Purkinje cell (primary cell): ENCODE measurements around the gene MAGEA3. TPM values are rescaled to one million over a fixed set of nuclear protein-coding genes. Genes with fewer than 3 reads are reported as not detected.

Experiments
- polyA plus RNA-seq: library from polyadenylated mRNA; unstranded; fragments of >200 nt; fragmentation: Nextera tagmentation; gene quantifications from 2 replicates; pipeline ENCODE4 v1.2.1, GENCODE V29; 2014

The MAGEA3 gene
- polyA plus RNA-seq: not detected in 2 replicates

GRCh38 chrX:152697952-152698931 is at the start of gene MAGEA3:
MAGEA3 (plus strand) TSS chrX:152698794; CDS start chrX:152700833, 2,039 bp downstream.

DNA sequence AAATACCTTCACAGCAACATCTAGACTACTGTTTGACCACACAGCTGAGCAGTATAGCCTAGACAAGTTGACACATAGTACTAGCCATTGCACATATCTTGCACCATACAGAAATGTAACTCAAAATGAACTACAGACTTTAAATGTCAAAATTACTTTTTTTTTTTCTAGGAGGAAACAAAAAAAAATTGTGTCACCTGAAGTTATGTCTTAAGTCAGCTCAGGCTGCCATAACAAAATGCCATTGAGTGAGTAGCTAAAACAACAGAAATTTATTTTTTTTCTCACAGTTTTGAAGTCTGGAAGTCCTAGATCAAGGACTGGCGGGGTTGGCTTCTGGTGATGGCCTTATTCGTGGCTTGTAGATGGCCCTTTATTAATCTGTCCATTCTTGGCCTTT is 10.6 kb downstream of the MAGEA3 start, which contains the start of gene CSAG2:
Gene CSAG2 (minus strand): TSS at position 101 of the 400 bp plus-strand sequence. CDS start 161 bp downstream, outside the sequence.

DNA sequence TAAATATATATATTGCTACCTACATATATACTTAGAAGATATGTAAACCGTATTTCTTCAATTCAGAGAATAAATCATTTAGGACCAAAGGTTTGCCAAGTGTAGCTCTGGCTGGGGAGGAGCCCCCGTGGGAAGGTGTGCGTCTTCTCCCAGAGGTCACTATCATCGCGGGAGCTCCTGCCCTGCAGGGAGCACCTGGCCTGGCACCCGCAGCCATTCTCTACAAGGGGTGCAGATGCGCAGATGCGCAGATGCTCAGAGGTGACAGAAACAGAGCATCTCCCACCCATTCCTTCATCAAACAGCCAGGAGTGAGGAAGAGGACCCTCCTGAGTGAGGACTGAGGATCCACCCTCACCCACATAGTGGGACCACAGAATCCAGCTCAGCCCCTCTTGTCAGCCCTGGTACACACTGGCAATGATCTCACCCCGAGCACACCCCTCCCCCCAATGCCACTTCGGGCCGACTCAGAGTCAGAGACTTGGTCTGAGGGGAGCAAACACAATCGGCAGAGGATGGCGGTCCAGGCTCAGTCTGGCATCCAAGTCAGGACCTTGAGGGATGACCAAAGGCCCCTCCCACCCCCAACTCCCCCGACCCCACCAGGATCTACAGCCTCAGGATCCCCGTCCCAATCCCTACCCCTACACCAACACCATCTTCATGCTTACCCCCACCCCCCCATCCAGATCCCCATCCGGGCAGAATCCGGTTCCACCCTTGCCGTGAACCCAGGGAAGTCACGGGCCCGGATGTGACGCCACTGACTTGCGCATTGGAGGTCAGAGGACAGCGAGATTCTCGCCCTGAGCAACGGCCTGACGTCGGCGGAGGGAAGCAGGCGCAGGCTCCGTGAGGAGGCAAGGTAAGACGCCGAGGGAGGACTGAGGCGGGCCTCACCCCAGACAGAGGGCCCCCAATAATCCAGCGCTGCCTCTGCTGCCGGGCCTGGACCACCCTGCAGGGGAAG is 15.5 kb downstream of the MAGEA3 start, which contains the start of gene MAGEA2B:
Gene MAGEA2B (plus strand): TSS at position 814 of the 973 bp plus-strand sequence. CDS start 2,479 bp downstream, outside the sequence.

DNA sequence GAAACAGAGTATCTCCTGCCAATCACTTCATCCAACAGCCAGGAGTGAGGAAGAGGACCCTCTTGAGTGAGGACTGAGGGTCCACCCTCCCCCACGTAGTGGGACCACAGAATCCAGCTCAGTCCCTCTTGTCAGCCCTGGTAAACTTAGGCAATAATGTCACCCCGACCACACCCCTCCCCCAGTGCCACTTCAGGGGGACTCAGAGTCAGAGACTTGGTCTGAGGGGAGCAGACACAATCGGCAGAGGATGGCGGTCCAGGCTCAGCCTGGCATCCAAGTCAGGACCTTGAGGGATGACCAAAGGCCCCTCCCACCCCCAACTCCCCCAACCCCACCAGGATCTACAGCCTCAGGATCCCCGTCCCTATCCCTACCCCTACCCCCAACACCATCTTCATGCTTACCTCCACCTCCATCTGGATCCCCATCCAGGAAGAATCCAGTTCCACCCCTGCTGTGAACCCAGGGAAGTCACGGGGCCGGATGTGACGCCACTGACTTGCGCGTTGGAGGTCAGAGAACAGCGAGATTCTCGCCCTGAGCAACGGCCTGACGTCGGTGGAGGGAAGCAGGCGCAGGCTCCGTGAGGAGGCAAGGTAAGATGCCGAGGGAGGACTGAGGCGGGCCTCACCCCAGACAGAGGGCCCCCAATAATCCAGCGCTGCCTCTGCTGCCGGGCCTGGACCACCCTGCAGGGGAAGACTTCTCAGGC is 34.8 kb downstream of the MAGEA3 start, which contains the start of the genes CSAG1 and MAGEA12:
Gene CSAG1 (minus strand): TSS at position 461 of the 715 bp plus-strand sequence. CDS start 1,261 bp downstream, outside the sequence.
Gene MAGEA12 (plus strand): TSS at position 497 of the 715 bp plus-strand sequence. CDS start 2,405 bp downstream, outside the sequence.

Other genes with a start within 250 kb of the MAGEA3 start
- gene GABRA3, start 247.5 kb upstream of the MAGEA3 start, polyA plus RNA-seq: 7.7 and 13.6 TPM in 2 replicates
- gene GABRQ, start 60.9 kb upstream of the MAGEA3 start, polyA plus RNA-seq: not detected in 2 replicates
- gene CSAG2, start 10.5 kb downstream of the MAGEA3 start, polyA plus RNA-seq: not detected in 2 replicates
- gene MAGEA2B, start 15.8 kb downstream of the MAGEA3 start, polyA plus RNA-seq: not detected in 2 replicates
- gene CSAG1, start 34.9 kb downstream of the MAGEA3 start, polyA plus RNA-seq: 0.86 TPM in 1 of 2 replicates, not detected in the other
- gene MAGEA12, start 35.0 kb downstream of the MAGEA3 start, polyA plus RNA-seq: not detected in 2 replicates
- not detected in 2 replicates for gene MAGEA2, start 55.0 kb downstream of the MAGEA3 start, polyA plus RNA-seq
- gene CSAG3, start 60.4 kb downstream of the MAGEA3 start, polyA plus RNA-seq: not detected in 2 replicates
- not detected in 2 replicates for gene MAGEA6, start 70.9 kb downstream of the MAGEA3 start, polyA plus RNA-seq
- 115 and 119 TPM in 2 replicates for gene CETN2, start 132.0 kb downstream of the MAGEA3 start, polyA plus RNA-seq
- gene NSDHL, start 132.3 kb downstream of the MAGEA3 start, polyA plus RNA-seq: 16.4 and 20.0 TPM in 2 replicates
- 1.1 TPM in 1 of 2 replicates, not detected in the other for gene ZNF185, start 199.3 kb downstream of the MAGEA3 start, polyA plus RNA-seq